ENCODE data around the gene TTC3.
A peak's percentile ranks its signal among the peaks of the same experiment; 100 is the strongest.
"Not testable (repeated sequence)": the region's sequence is repeated elsewhere in the genome, so short reads cannot be mapped to it uniquely, and the experiment has no call there.

Gene TTC3, protein sequence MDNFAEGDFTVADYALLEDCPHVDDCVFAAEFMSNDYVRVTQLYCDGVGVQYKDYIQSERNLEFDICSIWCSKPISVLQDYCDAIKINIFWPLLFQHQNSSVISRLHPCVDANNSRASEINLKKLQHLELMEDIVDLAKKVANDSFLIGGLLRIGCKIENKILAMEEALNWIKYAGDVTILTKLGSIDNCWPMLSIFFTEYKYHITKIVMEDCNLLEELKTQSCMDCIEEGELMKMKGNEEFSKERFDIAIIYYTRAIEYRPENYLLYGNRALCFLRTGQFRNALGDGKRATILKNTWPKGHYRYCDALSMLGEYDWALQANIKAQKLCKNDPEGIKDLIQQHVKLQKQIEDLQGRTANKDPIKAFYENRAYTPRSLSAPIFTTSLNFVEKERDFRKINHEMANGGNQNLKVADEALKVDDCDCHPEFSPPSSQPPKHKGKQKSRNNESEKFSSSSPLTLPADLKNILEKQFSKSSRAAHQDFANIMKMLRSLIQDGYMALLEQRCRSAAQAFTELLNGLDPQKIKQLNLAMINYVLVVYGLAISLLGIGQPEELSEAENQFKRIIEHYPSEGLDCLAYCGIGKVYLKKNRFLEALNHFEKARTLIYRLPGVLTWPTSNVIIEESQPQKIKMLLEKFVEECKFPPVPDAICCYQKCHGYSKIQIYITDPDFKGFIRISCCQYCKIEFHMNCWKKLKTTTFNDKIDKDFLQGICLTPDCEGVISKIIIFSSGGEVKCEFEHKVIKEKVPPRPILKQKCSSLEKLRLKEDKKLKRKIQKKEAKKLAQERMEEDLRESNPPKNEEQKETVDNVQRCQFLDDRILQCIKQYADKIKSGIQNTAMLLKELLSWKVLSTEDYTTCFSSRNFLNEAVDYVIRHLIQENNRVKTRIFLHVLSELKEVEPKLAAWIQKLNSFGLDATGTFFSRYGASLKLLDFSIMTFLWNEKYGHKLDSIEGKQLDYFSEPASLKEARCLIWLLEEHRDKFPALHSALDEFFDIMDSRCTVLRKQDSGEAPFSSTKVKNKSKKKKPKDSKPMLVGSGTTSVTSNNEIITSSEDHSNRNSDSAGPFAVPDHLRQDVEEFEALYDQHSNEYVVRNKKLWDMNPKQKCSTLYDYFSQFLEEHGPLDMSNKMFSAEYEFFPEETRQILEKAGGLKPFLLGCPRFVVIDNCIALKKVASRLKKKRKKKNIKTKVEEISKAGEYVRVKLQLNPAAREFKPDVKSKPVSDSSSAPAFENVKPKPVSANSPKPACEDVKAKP (N-terminal part only)

DNA sequence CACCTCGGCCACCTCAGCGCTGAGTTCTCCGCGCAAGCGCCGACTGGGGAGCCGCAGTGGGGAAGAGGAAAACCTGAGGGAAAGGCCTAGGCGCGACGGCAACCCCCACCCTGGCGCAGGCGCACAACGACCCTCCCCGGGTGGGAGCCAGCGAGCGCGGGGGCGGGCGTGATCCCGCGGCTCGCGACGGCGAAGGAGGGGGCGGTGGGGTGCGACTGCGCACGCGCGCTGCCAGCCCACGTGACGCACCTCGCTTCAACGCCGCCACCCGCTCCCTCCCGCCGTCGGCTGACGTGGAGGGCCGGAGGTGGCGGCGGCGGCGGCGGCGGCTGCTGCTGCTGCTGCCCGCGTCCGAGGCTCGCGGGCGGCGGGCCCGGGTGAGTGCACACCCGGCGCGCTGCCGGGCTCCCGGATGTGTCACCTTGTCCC is at the start of gene TTC3, which contains the start of gene PIGP:
TTC3 (plus strand) TSS at position 267 of the 429 bp plus-strand sequence. CDS start 14,004 bp downstream, outside the sequence.
PIGP (minus strand) TSS at position 84 of the 429 bp plus-strand sequence. CDS start 556 bp downstream, outside the sequence.
- peak; percentile 96 for DNase-seq

DNA sequence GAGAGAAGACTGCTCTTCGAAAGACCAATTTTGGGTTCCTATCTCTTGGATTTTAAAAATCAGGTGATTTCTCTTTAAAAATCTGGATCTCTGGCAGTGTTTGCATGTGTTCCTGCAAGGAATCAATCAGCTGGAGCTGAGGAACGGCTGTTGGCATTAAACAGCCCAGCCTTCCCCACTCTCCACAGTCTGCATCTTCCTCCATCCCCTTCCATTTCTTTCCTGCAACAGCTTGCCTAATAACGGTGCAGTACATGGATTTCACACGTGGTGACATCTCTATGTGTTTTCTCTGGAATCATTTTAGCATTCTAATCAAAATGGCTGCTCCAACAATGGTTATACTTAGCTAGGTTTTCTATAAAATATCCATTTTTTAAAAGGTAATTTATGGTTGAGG is 46.6 kb upstream of the TTC3 start:
- no peak for DNase-seq

DNA sequence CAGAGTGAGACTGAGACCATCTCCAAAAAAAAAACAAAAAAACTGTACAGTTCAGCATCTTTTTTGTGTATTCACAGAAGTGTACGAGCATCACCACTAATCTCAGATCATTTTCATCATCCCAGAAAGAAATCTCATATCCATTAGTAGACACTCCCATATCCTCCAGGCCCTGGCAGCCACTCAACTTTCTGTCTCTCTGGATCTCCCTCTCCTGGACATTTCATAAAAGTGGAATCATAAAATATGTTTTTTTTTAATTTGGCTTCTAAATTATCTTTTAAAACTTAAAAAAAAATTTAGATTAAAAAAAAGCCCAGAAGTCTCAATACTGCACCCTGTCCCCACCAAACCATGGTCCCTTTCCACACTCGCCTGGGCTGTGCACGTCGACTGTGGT is 44.5 kb upstream of the TTC3 start:
- DNase-seq, result no peak

DNA sequence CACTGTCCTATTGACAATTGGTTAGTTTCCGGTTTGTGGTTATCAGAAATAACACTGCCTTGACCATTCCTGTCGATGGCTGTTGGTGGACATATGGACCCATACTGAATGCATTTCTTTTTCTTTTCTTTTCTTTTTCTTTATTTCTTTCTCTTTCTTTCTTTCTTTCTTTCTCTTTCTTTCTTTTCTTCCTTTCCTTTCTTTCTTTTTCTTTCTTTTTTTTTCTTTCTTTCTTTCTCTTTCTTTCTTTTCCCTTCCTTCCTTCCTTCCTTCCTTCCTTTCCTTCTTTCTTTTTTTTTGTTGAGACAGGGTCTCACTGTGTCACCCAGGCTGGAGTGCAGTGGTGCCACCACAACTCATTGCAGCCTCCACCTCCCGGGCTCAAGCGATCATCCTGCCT is 42.2 kb upstream of the TTC3 start:
- no peak for DNase-seq

DNA sequence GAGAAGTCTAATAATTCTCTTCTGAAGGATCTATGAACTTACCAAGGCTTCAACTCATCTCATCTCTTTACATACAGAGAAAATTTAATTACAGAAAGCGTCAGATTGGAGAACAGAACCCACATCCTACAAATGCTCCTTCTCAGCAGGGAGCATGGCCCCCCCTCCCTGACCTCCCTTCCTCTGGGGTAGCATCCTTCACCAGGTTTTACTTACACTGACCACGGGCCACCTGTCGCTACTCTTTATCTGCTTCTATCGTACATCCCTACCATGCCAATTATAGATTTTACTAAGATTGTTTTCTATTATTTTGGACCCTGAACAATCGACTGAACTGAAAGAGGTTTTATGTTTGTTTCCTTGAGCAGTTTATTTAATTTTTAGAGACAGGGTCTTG is 40.8 kb upstream of the TTC3 start:
- no peak for DNase-seq

DNA sequence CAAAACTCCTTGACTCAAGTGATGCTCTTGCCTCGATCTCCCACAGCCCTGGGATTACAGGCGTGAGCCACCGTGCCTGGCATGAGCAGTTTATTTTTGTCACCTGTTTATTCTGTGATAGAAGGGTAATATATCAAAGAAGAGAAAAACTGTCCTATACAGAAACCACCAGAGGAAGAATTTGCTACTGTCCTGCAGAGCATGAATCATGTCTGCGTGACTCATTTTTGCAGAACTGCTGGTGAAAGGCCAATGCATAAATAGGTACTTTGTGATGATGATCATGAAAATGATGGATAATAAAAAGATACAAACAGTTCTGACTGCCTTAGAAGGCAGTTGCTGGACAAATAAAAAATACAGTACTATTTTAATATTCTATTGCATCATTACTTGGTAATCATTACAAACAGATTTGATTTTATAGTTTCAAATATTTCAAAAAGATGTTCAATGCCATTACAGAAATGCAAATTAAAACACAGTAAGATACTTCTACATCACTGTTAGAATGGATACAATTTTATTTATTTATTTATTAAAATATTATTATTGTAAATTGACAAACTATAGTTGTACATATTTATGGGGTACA is 40.1 kb upstream of the TTC3 start:
- no peak for DNase-seq

DNA sequence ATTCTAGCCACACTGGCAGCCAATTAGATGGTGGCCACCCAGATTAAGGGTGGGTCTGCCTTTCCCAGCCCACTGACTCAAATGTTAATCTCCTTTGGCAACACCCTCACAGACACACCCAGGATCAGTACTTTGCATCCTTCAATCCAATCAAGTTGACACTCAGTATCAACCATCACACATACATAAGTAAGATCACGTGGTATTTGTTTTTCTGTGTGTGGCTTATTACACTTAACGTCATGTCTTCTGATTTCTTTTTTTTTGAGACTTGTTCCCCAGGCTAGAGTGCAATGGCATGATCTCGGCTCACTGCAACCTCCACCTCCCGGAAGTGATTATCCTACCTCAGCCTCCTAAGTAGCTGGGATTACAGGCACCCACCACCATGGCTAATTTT is 38.7 kb upstream of the TTC3 start:
- not testable (repeated sequence) for DNase-seq

DNA sequence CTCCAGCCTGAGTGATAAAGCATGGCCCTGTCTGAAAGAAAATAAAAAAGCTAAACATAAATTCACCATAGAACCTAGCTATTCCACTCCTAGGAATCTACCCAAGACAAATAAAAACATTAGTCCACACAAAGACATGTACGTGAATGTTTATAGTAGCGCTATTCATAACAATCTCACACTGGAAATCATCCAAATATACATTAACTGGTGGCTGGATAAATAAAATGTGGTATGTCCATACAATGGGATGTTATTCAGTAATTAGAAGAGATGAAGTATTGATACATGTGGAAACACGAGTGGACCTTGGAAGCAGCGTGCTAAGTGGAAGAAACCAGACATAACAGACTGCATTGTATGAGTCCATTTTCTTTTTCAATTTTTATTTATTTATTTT is 36.9 kb upstream of the TTC3 start:
- no peak for DNase-seq

DNA sequence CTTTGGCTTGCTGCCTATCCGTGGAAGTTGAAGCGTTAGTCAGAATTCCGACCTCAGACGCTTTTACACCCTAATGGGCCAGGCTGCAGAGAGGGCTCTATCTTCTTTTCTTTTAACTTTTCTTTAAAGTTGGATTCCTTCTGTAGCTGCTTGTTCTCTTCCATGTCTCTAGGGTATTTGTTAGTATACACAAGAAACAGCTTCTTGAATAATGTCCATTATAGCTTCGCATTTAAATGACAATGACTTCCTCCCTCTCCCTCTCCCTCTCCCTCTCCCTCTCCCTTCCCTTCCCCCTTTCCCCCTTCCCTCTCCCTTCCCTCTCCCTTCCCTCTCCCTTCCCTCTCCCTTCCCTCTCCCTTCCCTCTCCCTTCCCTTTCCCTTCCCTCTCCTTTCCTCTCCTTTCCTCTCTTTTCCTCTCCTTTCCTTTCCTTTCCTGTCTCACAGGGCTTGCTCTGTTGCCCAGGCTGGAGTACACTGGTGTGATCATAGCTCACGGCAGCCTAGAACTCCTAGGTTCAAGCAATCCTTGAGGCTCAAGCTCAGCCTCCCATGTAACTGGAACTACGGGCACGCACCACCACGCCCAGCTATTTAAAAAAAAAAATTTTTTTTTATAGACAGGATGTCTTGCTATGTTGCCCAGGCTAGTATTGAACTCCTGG is 33.5 kb upstream of the TTC3 start:
- DNase-seq, result no peak

DNA sequence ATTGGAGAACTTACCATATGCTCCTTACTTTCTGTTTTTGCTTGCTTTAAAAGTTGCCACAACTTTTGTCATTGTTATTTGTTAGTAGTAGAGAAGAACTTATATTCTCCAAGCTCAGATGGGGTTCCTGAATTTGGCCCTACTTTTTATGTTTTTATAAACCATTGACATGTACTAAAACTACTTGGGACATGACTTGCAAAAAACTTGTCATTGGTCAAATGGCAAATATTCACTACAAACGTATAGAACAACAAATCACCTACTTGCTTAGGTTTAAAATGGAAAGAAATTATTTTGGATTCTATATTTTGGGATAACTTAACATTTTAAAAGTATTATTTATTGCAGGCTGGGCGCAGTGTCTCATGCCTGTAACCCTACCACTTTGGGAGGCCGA is 32.8 kb upstream of the TTC3 start:
- DNase-seq, result no peak

DNA sequence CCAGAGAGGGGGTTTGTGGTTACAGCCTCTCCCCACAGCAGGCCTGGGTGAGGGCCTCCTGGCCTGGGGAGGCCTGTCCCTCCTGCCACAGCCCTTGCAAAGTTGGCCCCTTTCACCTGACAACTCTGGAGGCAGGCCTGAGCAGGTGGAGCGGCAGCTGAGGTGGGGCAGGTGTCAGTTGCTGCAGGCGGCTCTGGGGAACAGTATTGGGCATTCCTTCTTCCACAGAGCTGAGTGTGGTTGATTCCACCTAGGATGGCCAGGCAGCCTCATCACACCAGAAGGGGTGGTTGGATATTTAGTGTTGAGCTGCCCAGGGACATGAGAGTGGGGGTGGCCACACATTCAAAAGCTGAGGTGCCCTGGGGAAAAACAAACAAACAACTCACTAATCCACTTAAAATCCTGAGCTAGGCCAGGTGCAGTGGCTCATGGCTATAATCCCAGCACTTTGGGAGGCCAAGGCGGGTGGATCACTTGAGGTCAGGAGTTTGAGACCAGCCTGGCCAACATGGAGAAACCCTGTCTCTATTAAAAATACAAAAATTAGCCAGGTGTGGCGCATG is 31.3 kb upstream of the TTC3 start:
- DNase-seq, result no peak

DNA sequence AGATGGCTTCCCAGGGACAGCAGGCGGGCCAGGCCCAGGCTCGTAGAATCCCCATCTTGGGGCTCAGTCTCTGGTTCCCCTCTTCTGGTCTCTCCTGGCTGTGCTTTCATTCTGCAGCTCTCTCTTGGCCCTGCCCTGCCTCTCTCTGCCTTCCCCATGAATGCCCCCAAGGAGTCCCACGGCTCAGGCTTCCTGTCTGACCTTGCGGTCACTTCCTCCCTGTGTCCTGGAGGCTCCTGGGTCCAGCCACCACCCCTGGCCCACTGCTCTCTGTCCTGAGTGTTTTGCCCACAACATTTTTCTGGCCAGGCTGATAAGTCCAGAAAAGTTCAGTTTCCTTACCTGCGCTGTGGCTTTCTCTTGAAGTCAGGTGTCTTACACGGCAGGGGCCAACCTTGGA is 29.2 kb upstream of the TTC3 start:
- no peak for DNase-seq

DNA sequence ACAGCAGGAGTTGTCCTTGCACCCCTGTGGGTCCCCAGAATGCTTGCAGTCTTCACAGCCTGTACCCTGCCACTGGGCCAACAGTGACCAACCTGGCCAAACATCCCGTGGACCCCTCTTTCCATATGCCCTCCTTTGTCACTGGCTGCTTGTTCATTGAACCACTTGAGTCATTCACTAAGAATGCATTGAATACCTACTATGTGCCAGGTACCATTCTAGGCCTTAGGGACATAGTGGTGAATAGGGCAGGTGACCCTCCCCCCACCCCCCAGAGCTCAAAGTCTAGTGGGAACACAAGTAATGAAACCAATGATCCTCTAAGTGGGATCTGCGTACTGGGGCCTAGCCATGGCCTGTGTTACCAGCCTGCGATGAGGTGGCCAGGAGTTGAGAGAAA is 28.4 kb upstream of the TTC3 start:
- DNase-seq, result no peak

DNA sequence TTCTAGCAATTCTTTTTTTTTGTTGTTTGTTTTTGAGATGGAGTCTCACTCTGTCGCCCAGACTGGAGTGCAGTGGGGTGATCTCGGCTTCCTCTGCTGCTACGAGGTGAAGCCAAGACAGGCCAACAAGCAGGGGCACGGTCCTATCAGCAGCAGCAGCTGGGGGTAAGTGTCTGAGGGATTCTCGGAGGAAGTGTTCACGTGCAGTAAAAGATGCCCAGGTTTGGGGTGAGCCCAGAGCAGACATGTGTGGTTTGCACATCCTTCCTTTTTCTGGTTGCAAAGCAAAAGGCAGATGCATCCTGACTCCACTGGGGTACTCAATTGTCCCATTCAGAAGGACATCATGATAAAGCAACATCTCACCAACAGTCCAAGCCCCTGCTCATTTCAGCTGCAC is 27.9 kb upstream of the TTC3 start:
- DNase-seq, result no peak

DNA sequence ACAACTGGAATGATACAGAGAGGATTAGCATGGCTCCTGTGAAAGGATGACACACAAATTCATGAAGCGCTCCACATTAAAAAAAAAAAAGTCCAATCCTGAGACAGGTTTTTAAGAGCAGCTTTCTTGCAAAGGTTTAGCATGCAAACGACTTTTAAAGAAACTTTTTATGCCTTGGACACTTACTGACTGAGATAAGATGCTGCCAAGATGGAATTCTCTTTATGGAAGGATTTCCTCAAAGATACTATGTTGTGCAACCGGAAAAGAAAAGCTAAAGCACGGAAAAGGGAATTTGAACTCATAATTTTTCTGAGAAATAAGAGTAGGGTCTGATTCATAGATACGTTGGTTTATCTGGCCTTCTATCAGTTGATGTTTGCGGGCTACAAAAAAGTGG is 27.5 kb upstream of the TTC3 start:
- no peak for DNase-seq

DNA sequence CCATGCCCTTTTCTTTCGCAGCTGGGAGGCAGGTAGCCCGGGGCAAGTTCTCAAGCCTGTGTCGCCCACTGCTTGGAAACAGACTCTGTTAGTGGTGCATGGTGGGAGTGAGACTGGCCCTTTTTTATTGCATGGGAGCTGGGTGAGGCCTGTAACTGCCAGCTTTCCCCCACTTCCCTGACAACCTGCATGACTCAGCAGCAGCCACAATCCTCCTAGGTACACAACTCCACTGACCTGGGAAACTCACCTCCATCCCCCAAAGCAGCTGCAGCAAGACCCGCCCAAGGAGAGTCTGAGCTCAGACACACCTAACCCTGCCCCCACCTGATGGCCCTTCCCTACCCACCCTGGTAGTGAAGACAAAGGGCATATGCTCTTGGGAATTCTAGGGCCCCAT is 26.0 kb upstream of the TTC3 start:
- no peak for DNase-seq

DNA sequence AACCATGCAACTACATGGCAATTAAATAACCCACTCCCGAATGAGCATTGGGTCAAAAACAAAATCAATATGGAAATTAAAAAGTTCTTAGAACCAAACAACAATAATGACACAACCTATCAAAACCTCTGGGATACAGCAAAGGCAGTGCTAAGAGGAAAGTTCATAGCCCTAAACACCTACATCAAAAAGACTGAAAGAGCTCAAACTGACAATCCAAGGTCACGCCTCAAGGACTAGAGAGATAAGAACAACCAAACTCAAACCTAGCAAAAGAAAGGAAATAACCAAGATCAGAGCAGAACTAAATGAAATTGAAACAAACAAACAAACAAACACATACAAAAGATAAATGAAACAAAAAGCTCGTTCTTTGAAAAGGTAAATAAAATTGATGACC is 23.3 kb upstream of the TTC3 start:
- not testable (repeated sequence) for DNase-seq

DNA sequence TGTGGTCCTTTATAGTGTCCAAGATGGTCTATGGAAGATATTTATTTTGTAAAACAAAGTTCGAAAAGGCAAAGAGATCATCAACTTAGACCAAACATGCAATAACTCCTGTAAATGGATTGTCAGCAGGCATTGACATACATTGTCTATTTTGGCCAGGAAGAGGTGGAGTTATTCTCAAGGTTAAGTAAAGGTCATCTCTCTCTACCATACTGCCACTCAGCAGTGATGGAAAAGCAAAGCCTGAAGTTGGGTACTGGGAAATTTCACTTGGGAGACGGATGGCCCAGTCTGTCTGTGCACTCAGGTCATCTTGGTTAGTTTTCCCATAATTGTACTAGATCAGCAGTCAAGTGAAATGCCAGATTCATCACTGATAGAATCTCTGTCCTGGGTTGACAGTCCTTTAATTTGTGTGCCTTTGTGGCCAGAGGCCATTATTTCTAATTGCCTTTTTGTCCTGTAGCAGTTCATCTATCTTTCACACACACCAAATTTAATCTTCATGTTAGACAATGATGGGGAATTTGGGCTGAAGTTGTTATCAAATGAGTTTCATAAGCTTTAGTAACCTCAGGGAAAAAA is 17.7 kb upstream of the TTC3 start:
- no peak for DNase-seq

DNA sequence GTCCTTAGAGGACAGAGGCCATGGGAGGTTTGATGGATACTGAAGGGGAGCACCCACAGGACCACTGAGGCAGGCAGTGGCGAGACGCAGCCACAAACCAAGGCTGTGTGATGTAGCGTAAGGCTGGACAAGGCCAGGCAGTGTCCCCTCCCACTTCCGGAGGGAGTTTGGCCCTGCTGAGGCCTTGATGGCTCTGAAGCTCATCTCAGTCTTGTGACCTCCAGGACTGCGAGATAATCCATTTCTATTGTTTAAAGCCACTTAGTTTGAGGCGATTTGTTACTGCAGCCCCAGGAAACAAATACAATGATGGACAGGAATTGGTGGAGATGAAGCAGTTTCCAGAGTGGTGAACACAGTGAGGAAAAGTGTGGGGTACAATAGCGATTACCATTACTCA is 15.4 kb upstream of the TTC3 start:
- no peak for DNase-seq

DNA sequence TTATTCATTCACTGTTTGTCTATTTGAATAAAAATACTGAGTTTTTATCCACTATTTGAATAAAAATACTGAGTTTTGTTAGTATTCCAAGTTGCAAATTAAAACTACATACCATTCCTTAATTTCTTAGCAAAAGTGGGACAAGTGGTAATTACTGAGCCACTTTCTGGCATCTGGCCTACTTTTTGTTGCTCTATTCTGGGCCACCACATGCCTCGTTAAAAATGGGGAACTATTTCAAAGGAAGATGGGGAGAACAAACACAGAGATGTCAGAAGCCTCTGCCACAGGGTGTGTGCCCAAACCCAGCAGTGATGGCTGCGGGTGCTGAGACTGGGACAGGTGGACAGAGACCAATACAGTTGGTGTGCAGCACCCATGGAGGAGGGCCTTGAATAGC is 14.8 kb upstream of the TTC3 start:
- no peak for DNase-seq

DNA sequence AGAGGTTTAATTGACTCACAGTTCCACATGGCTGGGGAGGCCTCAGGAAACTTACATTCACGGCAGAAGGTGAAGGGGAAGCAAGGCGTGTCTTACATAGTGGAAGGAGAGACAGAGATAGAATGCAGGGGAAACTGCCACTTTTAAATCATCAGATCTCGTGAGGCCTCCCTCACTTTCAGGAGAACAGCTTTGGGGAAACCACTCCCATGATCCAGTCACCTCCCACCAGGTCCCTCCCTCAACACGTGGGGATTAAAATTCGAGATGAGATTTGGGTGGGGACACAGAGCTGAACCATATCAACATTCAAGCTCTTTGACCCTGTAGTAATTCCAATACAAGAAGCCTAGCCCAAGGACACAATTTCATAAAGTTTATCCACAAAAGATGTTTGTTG is 13.9 kb upstream of the TTC3 start:
- no peak for DNase-seq

Data from midbrain (tissue), 1 donor.